Stomach (tissue), 4 donors: ENCODE data around the gene WDR87.
A peak's percentile ranks its signal among the peaks of the same experiment; 100 is the strongest.

ENCODE experiments used
- CTCF ChIP-seq, 7 experiments: fragments of 450-650 bp in 4 of 7; fragments of 200-600 bp in 3 of 7; sonication (generic) in 3 of 7; IDR thresholded peaks; one replicate each; pipeline ENCODE4 v1.5.1; 2016 to 2019; ENCODE audit warnings: antibody characterized with exemption in 7 of 7, control low read depth in 2 of 7, mild to moderate bottlenecking in 1 of 7
- EP300 ChIP-seq: sonication (generic); formaldehyde crosslinking; IDR thresholded peaks from one replicate; pipeline ENCODE4 v1.6.1; 2017; ENCODE audit warnings: antibody characterized with exemption
- POLR2A ChIP-seq, 4 donors: fragments of 450-650 bp; IDR thresholded peaks; one replicate each; pipeline ENCODE4 v1.6.1; 2016; ENCODE audit warnings: antibody characterized with exemption in 4 of 4, control low read depth in 2 of 4, mild to moderate bottlenecking in 1 of 4, moderate library complexity in 1 of 4
- POLR2AphosphoS5 ChIP-seq, 3 donors: sonication (generic); formaldehyde crosslinking; IDR thresholded peaks; one replicate each; pipeline ENCODE4 v1.6.1; 2016; ENCODE audit warnings: antibody characterized with exemption in 3 of 3

DNA sequence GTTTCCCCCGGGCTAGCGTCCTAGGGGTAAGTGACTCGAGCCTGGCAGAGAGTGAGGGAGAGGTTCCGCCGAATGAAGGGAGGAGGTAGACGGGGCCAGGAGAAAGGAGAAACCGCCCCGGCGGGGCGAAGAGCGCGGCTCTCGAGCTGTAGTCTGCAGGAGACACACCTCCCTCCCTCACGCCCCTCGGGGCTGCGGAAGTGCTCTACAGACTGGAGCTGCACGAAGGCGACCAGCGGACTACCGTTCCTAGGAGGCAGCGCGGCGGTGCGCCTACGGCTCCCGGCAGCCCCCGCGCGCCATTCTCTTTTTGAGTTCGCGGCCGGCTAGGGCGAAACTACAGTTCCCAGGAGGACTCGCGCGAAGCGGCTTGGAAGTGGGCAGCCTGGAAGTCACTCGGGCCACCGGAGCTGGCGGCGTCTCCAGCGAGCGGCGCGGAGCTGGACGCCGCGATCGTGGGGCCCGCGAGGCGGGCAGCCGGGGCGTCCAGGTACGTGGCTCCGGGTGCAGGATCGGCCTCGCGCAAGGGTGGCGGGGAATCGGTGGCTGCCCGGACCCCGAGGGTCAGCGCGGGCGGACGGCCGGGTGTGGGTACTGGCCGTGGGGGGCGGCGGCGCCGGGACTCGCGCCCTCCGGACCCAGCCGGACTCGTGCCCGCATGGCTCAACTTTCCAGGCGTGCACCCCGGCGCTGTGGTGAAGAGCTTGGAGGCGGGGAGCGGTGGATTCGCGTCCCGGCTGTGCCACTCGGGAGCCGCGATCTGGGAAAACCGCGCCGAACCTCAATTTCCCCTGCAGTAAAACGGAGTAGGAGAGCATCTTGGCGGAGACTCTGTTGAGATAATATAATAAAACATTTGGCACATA lies 708 bp upstream of the WDR87 start, which contains the start of gene SIPA1L3:
- TF ChIP-seq POLR2A (IDR thresholded peaks at IDR 0.05) (no peak), EP300 (no peak), CTCF (IDR thresholded peaks at IDR 0.05) (peak in 1 of 7 experiments; percentile 10), POLR2AphosphoS5 (IDR thresholded peaks at IDR 0.05) (peak; percentile 77 to 93 (median 89))
